Activated naive CD8-positive, alpha-beta T cell treated with anti-CD3 and anti-CD28 coated beads, Interleukin-2, amount 10 ng/mL, durations not matched to agents 7 days and 5 days (primary cell): ENCODE measurements around the gene NDOR1. TPM values are rescaled to one million over a fixed set of nuclear protein-coding genes. Genes with fewer than 3 reads are reported as not detected.
A peak's percentile ranks its signal among the peaks of the same experiment; 100 is the strongest.

Experiments
- ATAC-seq: fragments of 150-1000 bp; cut with Tn5 transposase; one replicate; pipeline ENCODE4 v1.10.0; 2021; ENCODE audit warnings: low read depth, moderate library complexity
- POLR2A ChIA-PET: fragments of 350-600 bp; sonication (Branson Sonifier 250); formaldehyde crosslinking; loops from one replicate; lab custom pipeline; 2021; ENCODE audit warnings: antibody characterized with exemption; lab: Charles Lee
- DNase-seq: peaks from one replicate; pipeline ENCODE4 v3.0.0; 2021
- H3K27ac Mint-ChIP-seq: one replicate; pipeline ENCODE4 v1.8.0; 2022; ENCODE audit warnings: mild to moderate bottlenecking, mixed read lengths
- H3K27me3 Mint-ChIP-seq: one replicate; pipeline ENCODE4 v1.8.0; 2022; ENCODE audit warnings: mild to moderate bottlenecking, moderate library complexity, mixed read lengths
- H3K36me3 Mint-ChIP-seq: one replicate; pipeline ENCODE4 v1.8.0; 2021; ENCODE audit warnings: mild to moderate bottlenecking, mixed read lengths
- H3K4me1 Mint-ChIP-seq: one replicate; pipeline ENCODE4 v1.8.0; 2021; ENCODE audit warnings: mixed read lengths
- H3K4me3 Mint-ChIP-seq: one replicate; pipeline ENCODE4 v1.8.0; 2022; ENCODE audit warnings: mild to moderate bottlenecking, moderate library complexity, mixed read lengths
- H3K9me3 Mint-ChIP-seq: one replicate; pipeline ENCODE4 v1.8.0; 2021; ENCODE audit warnings: mixed read lengths
- total RNA-seq, 2 experiments: library from RNA; stranded (reverse); gene quantifications; one replicate each; pipeline ENCODE4 v1.2.3, GENCODE V29; 2021

NDOR1 gene
- total RNA-seq, 2 experiments from 2014 or later = 38.8 to 39.8 TPM

DNA sequence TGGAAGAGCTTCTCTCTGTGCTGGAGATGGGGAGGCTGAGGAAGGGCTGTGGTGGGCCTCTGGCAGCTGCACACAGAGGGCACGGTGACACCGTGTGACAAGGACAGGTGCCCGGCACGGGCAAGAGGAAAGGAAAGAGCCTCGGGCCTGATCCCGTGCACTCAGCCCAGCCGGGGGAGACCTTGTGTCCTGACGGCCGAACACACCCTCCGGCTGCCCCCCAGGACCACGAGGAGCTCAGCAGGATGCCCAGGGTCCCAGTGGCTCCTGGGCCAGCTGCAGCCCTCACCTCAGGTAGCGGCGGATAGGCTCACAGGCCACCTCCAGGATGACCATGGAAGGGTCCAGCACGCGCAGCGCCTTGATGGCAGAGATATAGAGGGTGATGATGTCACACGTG, 22.7 kb upstream of the NDOR1 start:
- peaks cover 9% of the 10 kb centered on the region for H3K4me1 Mint-ChIP-seq
- H3K9me3 Mint-ChIP-seq = no peaks in the 10 kb centered on the region
- DNase-seq (no peak), ATAC-seq (no peak)
- peaks cover 4% of the 10 kb centered on the region for H3K36me3 Mint-ChIP-seq
- H3K27ac Mint-ChIP-seq = no peak overlapping the region
- no peak overlapping the region for H3K4me3 Mint-ChIP-seq
- H3K27me3 Mint-ChIP-seq = no peaks in the 10 kb centered on the region
- POLR2A ChIA-PET = no interaction called here

DNA sequence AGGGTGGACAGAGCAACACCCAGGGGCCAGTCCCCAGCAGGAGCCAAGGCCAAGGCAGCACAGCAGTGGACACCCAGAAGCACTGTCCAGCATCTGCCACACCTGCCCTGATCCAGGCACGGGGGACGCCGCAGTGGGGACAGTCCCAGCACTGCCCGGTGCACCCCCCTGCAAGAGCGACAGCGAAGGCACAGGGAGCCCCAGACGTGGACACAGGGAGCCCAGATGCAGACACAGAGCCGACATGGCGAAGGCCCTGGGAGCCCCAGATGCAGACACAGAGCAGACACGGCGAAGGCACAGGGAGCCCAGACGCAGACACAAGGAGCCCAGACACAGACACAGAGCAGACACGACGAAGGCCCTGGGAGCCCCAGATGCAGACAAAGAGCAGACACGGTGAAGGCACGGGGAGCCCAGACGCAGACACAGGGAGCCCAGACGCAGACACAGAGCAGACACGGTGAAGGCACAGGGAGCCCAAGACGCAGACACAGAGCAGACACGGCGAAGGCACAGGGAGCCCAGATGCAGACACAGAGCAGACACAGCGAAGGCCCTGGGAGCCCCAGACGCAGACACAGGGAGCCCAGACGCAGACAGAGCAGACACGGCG, 21.4 kb upstream of the NDOR1 start:
- no peak overlapping the region for H3K4me3 Mint-ChIP-seq
- peaks cover 6% of the 10 kb centered on the region for H3K36me3 Mint-ChIP-seq
- peaks cover 11% of the 10 kb centered on the region for H3K4me1 Mint-ChIP-seq
- H3K27ac Mint-ChIP-seq = no peak overlapping the region
- no peak for DNase-seq
- ATAC-seq = no peak
- no peaks in the 10 kb centered on the region for H3K27me3 Mint-ChIP-seq
- POLR2A ChIA-PET = no interaction called here
- H3K9me3 Mint-ChIP-seq = no peaks in the 10 kb centered on the region

DNA sequence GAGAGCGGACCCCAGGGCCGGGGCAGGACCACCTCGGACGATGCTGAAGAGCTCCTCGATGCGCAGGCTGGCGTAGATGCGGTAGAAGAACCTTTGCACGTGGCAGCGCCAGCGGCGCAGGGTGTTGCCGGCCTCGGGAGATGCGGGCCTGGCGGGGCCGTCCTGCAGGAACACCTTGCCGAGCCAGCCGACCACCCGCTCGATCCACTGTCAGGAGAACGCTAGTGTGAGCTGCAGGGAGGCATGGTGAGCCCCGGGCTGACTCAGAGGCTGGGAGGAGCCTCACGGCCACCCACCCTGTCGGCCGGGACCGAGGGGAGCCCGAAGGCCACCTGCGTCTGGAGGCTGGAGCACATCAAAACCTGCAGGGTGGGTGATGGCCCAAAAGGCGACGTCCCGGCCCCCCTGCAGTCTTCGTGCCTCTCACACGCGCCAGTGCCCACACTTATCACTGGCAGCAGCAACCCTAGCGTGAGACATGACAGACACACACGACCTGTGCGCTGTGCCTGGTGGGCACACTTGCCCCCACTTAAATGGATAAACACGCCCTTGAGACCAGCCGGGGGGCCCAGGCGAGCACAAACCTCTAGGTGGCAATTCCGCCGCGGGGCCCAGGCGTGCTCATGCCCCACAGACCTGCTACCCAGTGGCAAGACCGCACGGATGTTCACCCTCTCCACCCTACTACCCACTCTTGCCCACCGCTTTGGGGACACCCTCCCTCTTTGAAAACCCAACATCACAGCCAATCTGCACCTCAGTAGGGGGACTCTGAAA, 20.4 kb upstream of the NDOR1 start:
- ATAC-seq = no peak
- no peak for DNase-seq
- peaks cover 6% of the 10 kb centered on the region for H3K36me3 Mint-ChIP-seq
- H3K27ac Mint-ChIP-seq = no peak overlapping the region
- H3K4me1 Mint-ChIP-seq = peaks cover 16% of the 10 kb centered on the region
- H3K27me3 Mint-ChIP-seq = no peaks in the 10 kb centered on the region
- H3K4me3 Mint-ChIP-seq = no peak overlapping the region
- no peaks in the 10 kb centered on the region for H3K9me3 Mint-ChIP-seq
- POLR2A ChIA-PET = no interaction called here

DNA sequence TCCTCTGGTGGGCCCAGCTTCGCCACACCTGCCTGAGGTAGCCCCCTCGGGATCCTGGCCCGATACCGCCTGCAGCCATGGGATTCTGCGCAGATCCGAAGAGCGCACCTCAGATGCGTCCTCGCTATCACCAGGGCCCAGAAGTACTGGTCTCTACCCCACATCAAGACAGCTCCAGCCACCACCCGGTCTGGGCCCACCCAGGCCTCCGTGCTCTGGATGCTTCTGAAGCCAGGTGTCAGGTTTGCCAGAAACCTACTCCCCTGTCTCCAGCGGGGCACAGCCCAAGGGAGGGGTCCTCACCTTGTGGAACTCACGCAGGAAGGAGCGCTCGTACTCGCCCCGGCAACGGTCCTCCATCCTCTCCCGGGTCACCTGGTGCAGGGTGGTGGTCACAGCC, 19.6 kb upstream of the NDOR1 start:
- no peaks in the 10 kb centered on the region for H3K9me3 Mint-ChIP-seq
- no peak overlapping the region for H3K27ac Mint-ChIP-seq
- no peak for ATAC-seq
- H3K27me3 Mint-ChIP-seq = no peaks in the 10 kb centered on the region
- H3K36me3 Mint-ChIP-seq = peaks cover 6% of the 10 kb centered on the region
- H3K4me3 Mint-ChIP-seq = no peak overlapping the region
- DNase-seq = no peak
- peaks cover 16% of the 10 kb centered on the region for H3K4me1 Mint-ChIP-seq
- POLR2A ChIA-PET = no interaction called here

DNA sequence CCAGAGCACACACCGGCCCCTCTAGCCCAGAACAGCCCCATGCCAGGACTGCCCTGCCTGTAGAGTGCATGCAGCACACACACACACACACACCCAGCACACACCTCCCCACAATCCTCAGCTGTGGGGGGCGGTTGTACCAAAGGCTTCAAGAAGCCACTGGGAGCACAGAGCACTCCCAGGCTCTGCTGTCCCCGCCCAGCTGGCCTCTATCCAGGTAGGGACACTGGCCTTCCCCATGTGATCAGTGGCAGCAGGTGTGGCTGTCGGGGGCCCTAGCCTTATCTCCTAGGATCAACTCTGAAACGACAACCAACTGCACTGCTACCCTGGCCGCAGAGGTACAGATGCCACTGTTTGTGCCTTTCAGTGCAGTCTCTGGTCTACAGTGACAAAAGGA, 19.1 kb upstream of the NDOR1 start:
- Mint-ChIP-seq H3K9me3 (no peaks in the 10 kb centered on the region), H3K27ac (peak overlapping the region; percentile 30), H3K27me3 (no peaks in the 10 kb centered on the region), H3K4me3 (peak overlapping the region; percentile 91), H3K4me1 (peaks cover 16% of the 10 kb centered on the region), H3K36me3 (peaks cover 6% of the 10 kb centered on the region)
- no peak for ATAC-seq
- DNase-seq = no peak
- POLR2A ChIA-PET = interaction anchor here (3.7 kb wide), 1 partner anchor 19 kb away, joined by 29 read pairs; the partner anchor contains the start of genes NDOR1 and TMEM203

DNA sequence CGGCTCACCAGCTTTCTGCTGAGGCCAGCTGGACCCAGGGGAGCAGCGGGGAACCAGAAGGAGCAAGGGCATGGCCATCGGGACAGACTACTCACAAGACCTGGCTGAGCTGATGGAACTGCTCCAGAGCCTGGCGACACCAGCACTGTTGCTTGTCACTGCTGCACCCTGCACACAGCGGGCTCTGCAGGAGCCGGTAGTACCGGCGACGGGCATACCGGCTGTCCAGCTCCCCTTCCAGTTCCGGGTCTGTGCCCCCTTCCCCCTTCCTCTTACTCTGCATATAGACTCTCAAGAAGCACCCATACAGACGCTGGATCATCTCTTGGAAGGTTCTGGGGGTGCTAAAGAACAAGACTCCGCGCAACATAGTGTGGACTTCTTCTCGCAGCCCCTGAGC, 18.1 kb upstream of the NDOR1 start:
- H3K27me3 Mint-ChIP-seq = no peaks in the 10 kb centered on the region
- no peak for ATAC-seq
- peaks cover 16% of the 10 kb centered on the region for H3K4me1 Mint-ChIP-seq
- peaks cover 3% of the 10 kb centered on the region for H3K36me3 Mint-ChIP-seq
- POLR2A ChIA-PET = interaction anchor here (0.8 to 3.7 kb wide), 11 partner anchors 14 to 117 kb away, joined by 3 to 42 read pairs (median 11); partner anchors contain the start of genes DPP7, NDOR1, RNF208 and SAPCD2
- DNase-seq = no peak
- no peaks in the 10 kb centered on the region for H3K9me3 Mint-ChIP-seq
- peak overlapping the region; percentile 92 for H3K27ac Mint-ChIP-seq
- H3K4me3 Mint-ChIP-seq = peak overlapping the region; percentile 91

DNA sequence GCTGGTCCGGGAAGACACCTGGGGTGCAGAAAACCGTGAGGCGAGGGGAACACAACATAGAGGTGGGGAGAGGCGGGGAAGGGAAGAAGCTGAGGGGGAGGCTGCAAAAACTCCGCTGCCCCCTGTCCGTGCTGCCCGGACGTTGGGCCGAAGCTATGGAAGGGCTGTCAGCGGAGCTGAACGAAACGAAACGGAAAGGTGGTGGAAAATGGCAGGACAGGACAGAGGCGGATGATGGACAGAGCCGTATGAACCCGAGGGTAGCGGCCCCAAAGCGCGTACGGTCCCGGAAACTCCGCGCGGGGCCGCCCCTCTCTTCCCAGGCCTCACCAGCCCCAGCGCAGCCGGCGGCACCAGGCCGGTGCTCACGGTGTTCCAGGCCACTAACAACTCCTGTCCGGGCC, 17.4 kb upstream of the NDOR1 start:
- peak overlapping the region; percentile 92 for H3K27ac Mint-ChIP-seq
- H3K36me3 Mint-ChIP-seq = peaks cover 3% of the 10 kb centered on the region

DNA sequence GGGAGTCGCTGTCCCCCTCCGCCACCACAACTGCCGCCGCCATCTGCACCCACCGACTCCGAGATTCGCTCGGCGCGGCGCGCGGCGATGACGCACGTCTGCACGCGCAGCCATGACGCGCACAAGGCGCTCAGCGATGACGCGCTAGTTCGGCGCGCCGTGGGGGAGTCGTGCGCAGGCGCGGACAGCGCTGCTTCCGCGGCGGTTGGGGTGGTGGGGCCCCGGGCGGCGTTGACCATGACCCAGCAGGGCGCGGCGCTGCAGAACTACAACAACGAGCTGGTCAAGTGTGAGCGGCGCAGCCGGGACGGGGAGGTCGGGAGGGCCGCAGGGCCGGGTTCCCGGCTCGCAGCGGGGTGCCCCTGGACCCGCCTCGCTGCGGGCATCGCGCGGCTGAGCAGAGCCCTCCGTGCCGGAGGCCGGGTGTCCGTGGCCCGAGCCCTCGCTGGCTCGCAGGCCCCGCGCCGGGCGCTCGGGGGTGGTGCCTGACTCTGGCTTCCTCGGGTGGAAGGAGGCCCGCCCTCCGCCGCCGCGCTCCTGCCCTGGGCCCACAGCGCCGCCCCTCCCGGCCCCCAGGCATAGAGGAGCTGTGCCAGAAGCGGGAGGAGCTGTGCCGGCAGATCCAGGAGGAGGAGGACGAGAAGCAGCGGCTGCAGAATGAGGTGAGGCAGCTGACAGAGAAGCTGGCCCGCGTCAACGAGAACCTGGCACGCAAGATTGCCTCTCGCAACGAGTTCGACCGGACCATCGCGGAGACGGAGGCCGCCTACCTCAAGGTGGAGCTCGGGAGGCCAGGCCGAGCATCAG, 16.8 kb upstream of the NDOR1 start, which contains the start of the genes ANAPC2 and SSNA1:
Gene ANAPC2, minus strand, starts transcription at position 71 of the 807 bp plus-strand sequence. Its CDS starts 28 bp downstream, at position 43.
Gene SSNA1, plus strand, starts transcription at position 187 of the 807 bp plus-strand sequence. Its CDS starts 51 bp downstream, at position 238.
- DNase-seq = peak; percentile 99
- peaks cover 16% of the 10 kb centered on the region for H3K4me1 Mint-ChIP-seq
- peaks cover 3% of the 10 kb centered on the region for H3K36me3 Mint-ChIP-seq
- peak within 1 kb of the TSS; percentile 94 for H3K4me3 Mint-ChIP-seq
- no peaks in the 10 kb centered on the region for H3K27me3 Mint-ChIP-seq
- peak; percentile 83 for ATAC-seq
- no peaks in the 10 kb centered on the region for H3K9me3 Mint-ChIP-seq
- H3K27ac Mint-ChIP-seq = peak within 1 kb of the TSS; percentile 95
- POLR2A ChIA-PET = interaction anchor here (0.5 to 3.7 kb wide), 22 partner anchors 10 to 306 kb away, joined by 3 to 42 read pairs (median 6); partner anchors contain the start of genes DPP7, NDOR1, NELFB and RNF208

More for the DNA sequence above, 17.4 kb upstream of the NDOR1 start:
- no peaks in the 10 kb centered on the region for H3K27me3 Mint-ChIP-seq
- ATAC-seq = peak; percentile 7
- H3K9me3 Mint-ChIP-seq = no peaks in the 10 kb centered on the region
- peaks cover 16% of the 10 kb centered on the region for H3K4me1 Mint-ChIP-seq
- POLR2A ChIA-PET = interaction anchor here (0.8 to 3.7 kb wide), 13 partner anchors 14 to 118 kb away, joined by 3 to 42 read pairs (median 11); partner anchors contain the start of genes DPP7, NDOR1, RNF208 and SAPCD2
- H3K4me3 Mint-ChIP-seq = peak overlapping the region; percentile 91
- no peak for DNase-seq

DNA sequence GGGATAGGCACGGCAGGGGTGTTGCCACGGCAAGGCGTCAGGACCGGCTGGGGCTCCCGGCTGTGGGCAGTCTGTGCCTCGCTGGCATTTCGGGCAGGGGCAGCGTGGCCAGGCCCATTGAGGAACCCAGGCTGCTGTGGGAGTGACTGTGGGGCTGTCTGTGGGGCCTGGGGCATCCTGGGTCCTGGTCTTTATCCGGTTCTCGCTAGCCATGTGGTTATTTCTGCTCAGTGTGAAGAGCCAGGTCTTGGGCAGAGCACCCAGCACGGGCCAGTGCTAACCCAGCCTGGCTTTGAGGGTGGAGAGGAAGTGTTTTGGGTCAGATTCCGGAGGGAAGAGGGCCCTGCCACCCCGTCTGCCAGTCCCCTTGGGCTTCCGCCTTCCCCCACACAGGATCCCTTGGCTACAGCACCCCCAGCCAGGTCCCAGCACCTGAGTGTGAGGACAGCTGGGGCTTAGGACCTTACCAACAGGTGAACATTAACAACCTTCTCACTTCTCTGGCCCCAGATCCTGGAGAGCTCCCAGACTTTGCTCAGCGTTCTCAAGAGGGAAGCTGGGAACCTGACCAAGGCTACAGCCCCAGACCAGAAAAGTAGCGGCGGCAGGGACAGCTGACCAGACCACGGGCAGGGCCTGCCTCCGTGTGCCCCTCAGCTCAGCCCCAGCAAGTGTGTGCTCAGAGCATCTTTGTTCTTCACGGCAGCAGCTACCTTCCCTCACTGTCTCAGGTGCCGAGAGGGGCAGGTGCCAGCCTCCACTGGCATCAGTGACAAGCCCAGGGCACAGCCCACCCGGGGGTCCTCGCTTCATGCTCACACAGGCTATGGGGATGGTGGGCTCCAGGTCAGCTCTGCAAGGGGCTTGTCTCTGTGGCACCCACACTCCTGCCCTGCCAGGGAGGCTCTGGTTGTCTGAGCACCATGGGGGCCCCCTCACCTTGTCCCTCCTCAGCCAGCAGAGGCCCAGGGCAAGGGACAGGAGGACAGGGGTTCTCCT, 15.9 kb upstream of the NDOR1 start:
- no peak for ATAC-seq
- DNase-seq = no peak
- no peaks in the 10 kb centered on the region for H3K9me3 Mint-ChIP-seq
- H3K27me3 Mint-ChIP-seq = no peaks in the 10 kb centered on the region
- H3K27ac Mint-ChIP-seq = peak overlapping the region; percentile 95
- POLR2A ChIA-PET = interaction anchor here (0.9 to 3.7 kb wide), 19 partner anchors 10 to 212 kb away, joined by 3 to 42 read pairs (median 8); partner anchors contain the start of genes DPP7, NDOR1, NELFB and RNF208
- peaks cover 16% of the 10 kb centered on the region for H3K4me1 Mint-ChIP-seq
- H3K36me3 Mint-ChIP-seq = peaks cover 2% of the 10 kb centered on the region
- peak overlapping the region; percentile 94 for H3K4me3 Mint-ChIP-seq

DNA sequence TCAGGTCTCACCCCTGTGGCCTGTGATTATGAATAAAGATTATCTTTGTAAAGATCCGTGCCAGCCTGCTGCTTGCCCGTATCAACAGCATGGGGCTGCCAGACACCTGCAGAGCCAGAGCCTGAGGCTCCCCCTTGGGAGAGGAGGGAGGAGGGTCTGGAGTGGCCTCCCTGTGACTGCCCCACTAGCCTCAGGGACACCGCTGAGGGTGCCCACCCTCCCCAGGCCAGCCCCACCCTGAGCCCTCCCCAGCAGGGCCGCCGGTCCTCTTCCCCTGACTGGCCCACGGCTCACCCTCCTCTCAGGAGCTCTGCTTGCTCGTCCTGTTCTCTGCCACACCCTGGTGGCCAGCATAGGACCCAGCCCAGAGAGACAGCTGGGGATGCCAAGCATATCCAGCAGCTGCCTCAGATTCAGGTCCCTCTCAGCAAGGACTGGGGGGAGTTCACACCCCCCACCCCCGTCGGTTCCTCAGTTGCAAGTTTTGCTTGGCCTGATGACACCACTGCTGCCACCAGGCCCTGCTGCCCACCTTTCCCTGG, 15.1 kb upstream of the NDOR1 start:
- no peak for ATAC-seq
- H3K4me1 Mint-ChIP-seq = peaks cover 16% of the 10 kb centered on the region
- no peaks in the 10 kb centered on the region for H3K27me3 Mint-ChIP-seq
- POLR2A ChIA-PET = interaction anchor here (1.7 to 3.4 kb wide), 5 partner anchors 11 to 76 kb away, joined by 4 to 42 read pairs (median 11); partner anchors contain the start of genes DPP7, NELFB, RNF208 and TPRN
- peaks cover 2% of the 10 kb centered on the region for H3K36me3 Mint-ChIP-seq
- peak overlapping the region; percentile 67 for H3K27ac Mint-ChIP-seq
- no peak for DNase-seq
- peak overlapping the region; percentile 94 for H3K4me3 Mint-ChIP-seq
- H3K9me3 Mint-ChIP-seq = no peaks in the 10 kb centered on the region

DNA sequence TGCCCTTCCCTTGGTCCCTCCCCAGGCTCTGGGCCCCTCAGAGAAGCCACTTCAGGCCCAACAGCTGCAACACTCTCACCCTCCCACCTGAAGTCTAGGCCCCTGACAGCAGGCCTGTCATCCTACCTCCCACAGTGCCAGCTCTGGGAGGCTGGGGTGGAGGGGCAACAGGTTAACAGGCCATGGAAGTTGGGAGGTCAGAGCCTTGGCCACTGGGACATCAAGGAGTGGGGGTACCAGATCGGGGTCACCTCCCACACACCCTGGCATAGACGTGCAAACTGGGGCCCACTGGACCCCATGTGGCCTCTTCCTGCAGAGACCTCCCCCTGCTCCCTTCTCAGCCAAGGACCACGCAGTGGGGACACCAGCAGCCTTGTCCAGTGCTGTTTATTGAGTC, 14.3 kb upstream of the NDOR1 start:
- no peak overlapping the region for H3K4me3 Mint-ChIP-seq
- DNase-seq (no peak), ATAC-seq (no peak)
- peaks cover 16% of the 10 kb centered on the region for H3K4me1 Mint-ChIP-seq
- peak overlapping the region; percentile 67 for H3K27ac Mint-ChIP-seq
- POLR2A ChIA-PET = interaction anchor here (1.4 kb wide), 1 partner anchor 9 kb away, joined by 5 read pairs; the partner anchor contains the start of gene TPRN
- H3K36me3 Mint-ChIP-seq = peaks cover 2% of the 10 kb centered on the region
- H3K9me3 Mint-ChIP-seq = no peaks in the 10 kb centered on the region
- no peaks in the 10 kb centered on the region for H3K27me3 Mint-ChIP-seq
